ENCODE data around the gene GDF10.

- no peak for TF ChIP-seq POLR2A (IDR thresholded peaks at IDR 0.05)
- TF ChIP-seq POLR2AphosphoS5 (IDR thresholded peaks at IDR 0.05) = no peak
- no peak for TF ChIP-seq CTCF (IDR thresholded peaks at IDR 0.05)
Observed at GRCh38 chr10:47346581-47347302, 46.7 kb downstream of the GDF10 start.

Measured in transverse colon (tissue), 4 donors.